Choroid plexus epithelial cell (primary cell): ENCODE measurements around the gene CSF2RB.
"Not testable (repeated sequence)": the region's sequence is repeated elsewhere in the genome, so short reads cannot be mapped to it uniquely, and the experiment has no call there.

ENCODE experiments used
- DNase-seq: peaks from one replicate; pipeline ENCODE4 v3.0.0-alpha.2; 2010; ENCODE audit warnings: low read depth
- H3K4me3 ChIP-seq: 2 replicates; pipeline ENCODE4 v1.5.1; 2011; ENCODE audit warnings: low read depth, mild to moderate bottlenecking, control low read depth, low read length, moderate library complexity
- CTCF ChIP-seq: conservative IDR thresholded peaks from 2 replicates; pipeline ENCODE4 v1.5.1; 2011; ENCODE audit warnings: low read depth, mild to moderate bottlenecking, control low read depth, inconsistent platforms, low read length, moderate library complexity

The CSF2RB gene

GRCh38 chr22:36979016-36979910 is 65.8 kb downstream of the CSF2RB start:
- H3K4me3 ChIP-seq = no peak overlapping the region
- TF ChIP-seq CTCF = no peak
- DNase-seq = no peak

GRCh38 chr22:36981247-36981775 is 67.9 kb downstream of the CSF2RB start:
- no peak overlapping the region for H3K4me3 ChIP-seq
- no peak for DNase-seq
- no peak for TF ChIP-seq CTCF

- no peak for DNase-seq
- TF ChIP-seq CTCF = peak; percentile 33
- no peak overlapping the region for H3K4me3 ChIP-seq
Measured at GRCh38 chr22:36982136-36982535, 68.7 kb downstream of the CSF2RB start.

- no peak overlapping the region for H3K4me3 ChIP-seq
- no peak for DNase-seq
- TF ChIP-seq CTCF = no peak
Measured at GRCh38 chr22:36985211-36985889, 71.9 kb downstream of the CSF2RB start.

- H3K4me3 ChIP-seq = no peak overlapping the region
- DNase-seq = no peak
- peak; percentile 72 for TF ChIP-seq CTCF
Measured at GRCh38 chr22:36986242-36986821, 72.9 kb downstream of the CSF2RB start.

- no peak overlapping the region for H3K4me3 ChIP-seq
- TF ChIP-seq CTCF = no peak
- DNase-seq = no peak
Measured at GRCh38 chr22:36988075-36988832, 74.8 kb downstream of the CSF2RB start.

- H3K4me3 ChIP-seq, DNase-seq: not testable (repeated sequence)
Measured at GRCh38 chr22:36989012-36989411, 75.6 kb downstream of the CSF2RB start.
